Activated CD8-positive, alpha-beta memory T cell treated with anti-CD3 and anti-CD28 coated beads for 48 hours (primary cell): Measurements from ENCODE around the gene TMPRSS9.
"Not testable (repeated sequence)": the region's sequence is repeated elsewhere in the genome, so short reads cannot be mapped to it uniquely, and the experiment has no call there.

Experiments
- DNase-seq, 3 experiments: peaks; one replicate each; pipeline ENCODE4 v3.0.0-alpha.2; 2020; ENCODE audit warnings: low read depth in 2 of 3, low spot score in 2 of 3

Gene TMPRSS9

GRCh38 chr19:2391118-2391725 is 31.2 kb downstream of the TMPRSS9 start:
- DNase-seq, result no peak

GRCh38 chr19:2392366-2392765 is 32.3 kb downstream of the TMPRSS9 start:
- DNase-seq, result no peak

- not testable (repeated sequence) for DNase-seq
Measured at GRCh38 chr19:2392899-2393298, 32.8 kb downstream of the TMPRSS9 start.

- DNase-seq, result no peak
Measured at GRCh38 chr19:2394054-2394441, 34.0 kb downstream of the TMPRSS9 start.

- no peak for DNase-seq
Measured at GRCh38 chr19:2394442-2395292, 34.6 kb downstream of the TMPRSS9 start.

- not testable (repeated sequence) for DNase-seq
Measured at GRCh38 chr19:2395293-2395829, 35.3 kb downstream of the TMPRSS9 start.

- DNase-seq, result not testable (repeated sequence)
Measured at GRCh38 chr19:2397173-2397572, 37.1 kb downstream of the TMPRSS9 start.

- DNase-seq, result no peak
Measured at GRCh38 chr19:2398735-2399305, 38.8 kb downstream of the TMPRSS9 start.

- no peak for DNase-seq
Measured at GRCh38 chr19:2399582-2399981, 39.5 kb downstream of the TMPRSS9 start.

GRCh38 chr19:2408247-2408646 is 48.2 kb downstream of the TMPRSS9 start:
- no peak for DNase-seq

- no peak for DNase-seq
Measured at GRCh38 chr19:2409352-2409912, 49.4 kb downstream of the TMPRSS9 start.

- DNase-seq, result no peak
Measured at GRCh38 chr19:2410023-2410422, 50.0 kb downstream of the TMPRSS9 start.

GRCh38 chr19:2411709-2412108 is 51.6 kb downstream of the TMPRSS9 start:
- no peak for DNase-seq

- no peak for DNase-seq
Measured at GRCh38 chr19:2412449-2412848, 52.4 kb downstream of the TMPRSS9 start.

GRCh38 chr19:2413159-2413558 is 53.1 kb downstream of the TMPRSS9 start:
- no peak for DNase-seq

GRCh38 chr19:2413629-2414028 is 53.6 kb downstream of the TMPRSS9 start:
- DNase-seq, result no peak

- no peak for DNase-seq
Measured at GRCh38 chr19:2415281-2415972, 55.4 kb downstream of the TMPRSS9 start.

- no peak for DNase-seq
Measured at GRCh38 chr19:2415973-2416319, 55.9 kb downstream of the TMPRSS9 start.

GRCh38 chr19:2416321-2417097 is 56.4 kb downstream of the TMPRSS9 start:
- DNase-seq, result no peak

- not testable (repeated sequence) for DNase-seq
Measured at GRCh38 chr19:2417436-2417835, 57.4 kb downstream of the TMPRSS9 start.
